GM23338 (cell line): Measurements from ENCODE around the gene EPAS1. TPM values are rescaled to one million over a fixed set of nuclear protein-coding genes. Genes with fewer than 3 reads are reported as not detected.

Experiments used
- ATAC-seq: fragments of 200-7000 bp; cut with Tn5 transposase; 3 replicates; pipeline ENCODE4 v1.9.1; 2020
- DNase-seq: peaks from one replicate; pipeline ENCODE4 v3.0.0-alpha.2; 2015; ENCODE audit warnings: low spot score
- H2AFZ ChIP-seq: fragments of 200-600 bp; sonication (generic); 2 replicates; pipeline ENCODE4 v1.8.0; 2016; ENCODE audit warnings: antibody characterized with exemption, mild to moderate bottlenecking, moderate library complexity
- H3F3A ChIP-seq: fragments of 200-600 bp; sonication (generic); replicated peaks from 2 replicates; pipeline ENCODE4 v1.8.0; 2017; ENCODE audit warnings: antibody characterized with exemption, mixed run types, low read depth
- H3K27ac ChIP-seq: fragments of 200-600 bp; sonication (generic); 2 replicates; pipeline ENCODE4 v1.6.1; 2016; ENCODE audit warnings: low read depth
- H3K27me3 ChIP-seq: fragments of 200-600 bp; sonication (generic); 2 replicates; pipeline ENCODE4 v1.8.0; 2016; ENCODE audit warnings: mild to moderate bottlenecking, mixed run types, moderate library complexity; ENCODE audit not compliant: insufficient read depth
- H3K36me3 ChIP-seq: fragments of 200-600 bp; sonication (generic); 2 replicates; pipeline ENCODE4 v1.8.0; 2016; ENCODE audit warnings: mild to moderate bottlenecking; ENCODE audit not compliant: insufficient read depth
- H3K4me1 ChIP-seq: fragments of 200-600 bp; sonication (generic); 2 replicates; pipeline ENCODE4 v1.8.0; 2016; ENCODE audit warnings: mild to moderate bottlenecking, moderate library complexity; ENCODE audit not compliant: insufficient read depth
- H3K4me2 ChIP-seq: fragments of 200-600 bp; sonication (generic); 2 replicates; pipeline ENCODE4 v1.7.1; 2017; ENCODE audit warnings: mixed run types
- H3K4me3 ChIP-seq: fragments of 200-600 bp; sonication (generic); 2 replicates; pipeline ENCODE4 v1.6.1; 2016; ENCODE audit warnings: mixed run types
- H3K79me2 ChIP-seq: fragments of 200-600 bp; sonication (generic); replicated peaks from 2 replicates; pipeline ENCODE4 v1.8.0; 2017; ENCODE audit warnings: mild to moderate bottlenecking; ENCODE audit not compliant: insufficient read depth
- H3K9me2 ChIP-seq: fragments of 200-600 bp; sonication (generic); 2 replicates; pipeline ENCODE4 v1.8.0; 2017; ENCODE audit not compliant: insufficient read depth
- H4K20me1 ChIP-seq: fragments of 200-600 bp; sonication (generic); replicated peaks from 2 replicates; pipeline ENCODE4 v1.8.0; 2017; ENCODE audit warnings: mild to moderate bottlenecking; ENCODE audit not compliant: insufficient read depth
- H3K27ac Mint-ChIP-seq: 2 replicates; pipeline ENCODE4 v1.8.0; 2020; ENCODE audit warnings: inconsistent platforms, mild to moderate bottlenecking, moderate library complexity, mixed read lengths
- H3K27me3 Mint-ChIP-seq: 3 replicates; pipeline ENCODE4 v1.8.0; 2022; ENCODE audit warnings: low read depth, mild to moderate bottlenecking, moderate library complexity, mixed read lengths, inconsistent platforms; ENCODE audit not compliant: insufficient read depth, poor library complexity
- H3K36me3 Mint-ChIP-seq: 3 replicates; pipeline ENCODE4 v1.8.0; 2021; ENCODE audit warnings: low read depth, mild to moderate bottlenecking, inconsistent platforms, moderate library complexity, mixed read lengths
- H3K4me1 Mint-ChIP-seq: 3 replicates; pipeline ENCODE4 v1.8.0; 2020; ENCODE audit warnings: mild to moderate bottlenecking, inconsistent platforms, mixed read lengths
- H3K4me3 Mint-ChIP-seq: 3 replicates; pipeline ENCODE4 v1.8.0; 2021; ENCODE audit warnings: moderate library complexity, mild to moderate bottlenecking, inconsistent platforms, mixed read lengths
- H3K9me3 Mint-ChIP-seq: 3 replicates; pipeline ENCODE4 v1.8.0; 2020; ENCODE audit warnings: moderate library complexity, mild to moderate bottlenecking, inconsistent platforms, mixed read lengths
- CREB1 ChIP-seq: fragments of 250-450 bp; sonication (Bioruptor Pico); IDR thresholded peaks from 2 replicates; pipeline ENCODE4 v1.5.0; 2020; ENCODE audit warnings: low read depth, mild to moderate bottlenecking, moderate library complexity
- JUNB ChIP-seq: IDR thresholded peaks from one replicate; pipeline ENCODE4 v1.6.1; 2016; ENCODE audit warnings: antibody characterized with exemption; ENCODE audit not compliant: unreplicated experiment
- polyA plus RNA-seq: library from polyadenylated mRNA; unstranded; fragments of >200 nt; fragmentation: Nextera tagmentation; extraction: Ambion mirVana; gene quantifications from 2 replicates; pipeline ENCODE4 v1.2.1, GENCODE V29; 2016
- total RNA-seq: library from RNA; depleted of rRNA; stranded (reverse); fragments of >200 nt; shearing (Covaris generic); gene quantifications from 2 replicates; pipeline ENCODE4 v1.2.3, GENCODE V29; 2014
- TF ChIP-seq, protein P1 (sequence below): fragments of 250-450 bp; sonication (Bioruptor Pico); IDR thresholded peaks from 2 replicates; pipeline ENCODE4 v1.5.0; 2020; ENCODE audit warnings: mild to moderate bottlenecking, moderate library complexity
- TF ChIP-seq, protein P2 (sequence below), 2 experiments: fragments of 200-600 bp in 1 of 2; sonication (generic) in 1 of 2; conservative IDR thresholded peaks; 2 replicates each; pipeline versions ENCODE4 v1.5.1 to v1.6.1; 2016 to 2017; ENCODE audit warnings: antibody characterized with exemption in 2 of 2, low read depth in 2 of 2, mild to moderate bottlenecking in 2 of 2, moderate library complexity in 1 of 2

EPAS1 gene
- total and polyA plus RNA-seq, 2 experiments from 2014 or later: 0.68 to 5.4 TPM

DNA sequence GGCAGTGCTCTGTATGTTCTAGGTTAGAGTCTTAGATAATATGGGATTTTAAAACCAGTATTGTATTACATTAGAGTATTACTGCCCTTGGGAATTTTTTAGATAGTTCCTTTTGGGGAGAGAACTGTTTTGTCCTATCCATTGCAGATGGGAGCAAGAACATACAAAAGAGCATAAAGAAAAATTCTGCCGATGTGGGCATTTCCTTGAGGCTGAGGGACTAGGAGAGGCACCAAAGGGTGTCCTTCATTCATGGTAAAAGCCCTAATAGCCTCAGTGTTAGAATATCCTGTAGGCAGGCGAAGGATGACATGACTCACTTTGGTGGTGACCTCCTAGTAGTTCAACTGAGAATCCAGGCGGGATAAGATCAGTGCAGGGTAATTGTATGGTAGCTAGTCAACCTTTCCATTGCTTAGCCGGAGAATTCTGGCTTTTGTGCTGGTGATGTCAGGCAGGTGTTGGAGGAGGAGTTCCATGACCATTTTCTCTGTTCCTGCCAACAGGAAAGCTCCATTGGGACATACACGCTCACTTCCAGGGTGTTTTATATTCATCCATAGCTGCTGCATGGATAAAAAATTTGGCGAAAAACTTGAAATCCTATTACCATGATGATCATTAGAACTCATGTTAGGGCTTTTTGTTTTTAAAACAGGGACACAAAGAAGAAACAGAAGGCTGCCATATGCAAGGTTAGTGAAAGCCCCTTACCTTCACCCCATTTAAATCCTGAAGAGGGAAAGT is 28.1 kb downstream of the EPAS1 start (continued):
- TF ChIP-seq, protein P1, sequence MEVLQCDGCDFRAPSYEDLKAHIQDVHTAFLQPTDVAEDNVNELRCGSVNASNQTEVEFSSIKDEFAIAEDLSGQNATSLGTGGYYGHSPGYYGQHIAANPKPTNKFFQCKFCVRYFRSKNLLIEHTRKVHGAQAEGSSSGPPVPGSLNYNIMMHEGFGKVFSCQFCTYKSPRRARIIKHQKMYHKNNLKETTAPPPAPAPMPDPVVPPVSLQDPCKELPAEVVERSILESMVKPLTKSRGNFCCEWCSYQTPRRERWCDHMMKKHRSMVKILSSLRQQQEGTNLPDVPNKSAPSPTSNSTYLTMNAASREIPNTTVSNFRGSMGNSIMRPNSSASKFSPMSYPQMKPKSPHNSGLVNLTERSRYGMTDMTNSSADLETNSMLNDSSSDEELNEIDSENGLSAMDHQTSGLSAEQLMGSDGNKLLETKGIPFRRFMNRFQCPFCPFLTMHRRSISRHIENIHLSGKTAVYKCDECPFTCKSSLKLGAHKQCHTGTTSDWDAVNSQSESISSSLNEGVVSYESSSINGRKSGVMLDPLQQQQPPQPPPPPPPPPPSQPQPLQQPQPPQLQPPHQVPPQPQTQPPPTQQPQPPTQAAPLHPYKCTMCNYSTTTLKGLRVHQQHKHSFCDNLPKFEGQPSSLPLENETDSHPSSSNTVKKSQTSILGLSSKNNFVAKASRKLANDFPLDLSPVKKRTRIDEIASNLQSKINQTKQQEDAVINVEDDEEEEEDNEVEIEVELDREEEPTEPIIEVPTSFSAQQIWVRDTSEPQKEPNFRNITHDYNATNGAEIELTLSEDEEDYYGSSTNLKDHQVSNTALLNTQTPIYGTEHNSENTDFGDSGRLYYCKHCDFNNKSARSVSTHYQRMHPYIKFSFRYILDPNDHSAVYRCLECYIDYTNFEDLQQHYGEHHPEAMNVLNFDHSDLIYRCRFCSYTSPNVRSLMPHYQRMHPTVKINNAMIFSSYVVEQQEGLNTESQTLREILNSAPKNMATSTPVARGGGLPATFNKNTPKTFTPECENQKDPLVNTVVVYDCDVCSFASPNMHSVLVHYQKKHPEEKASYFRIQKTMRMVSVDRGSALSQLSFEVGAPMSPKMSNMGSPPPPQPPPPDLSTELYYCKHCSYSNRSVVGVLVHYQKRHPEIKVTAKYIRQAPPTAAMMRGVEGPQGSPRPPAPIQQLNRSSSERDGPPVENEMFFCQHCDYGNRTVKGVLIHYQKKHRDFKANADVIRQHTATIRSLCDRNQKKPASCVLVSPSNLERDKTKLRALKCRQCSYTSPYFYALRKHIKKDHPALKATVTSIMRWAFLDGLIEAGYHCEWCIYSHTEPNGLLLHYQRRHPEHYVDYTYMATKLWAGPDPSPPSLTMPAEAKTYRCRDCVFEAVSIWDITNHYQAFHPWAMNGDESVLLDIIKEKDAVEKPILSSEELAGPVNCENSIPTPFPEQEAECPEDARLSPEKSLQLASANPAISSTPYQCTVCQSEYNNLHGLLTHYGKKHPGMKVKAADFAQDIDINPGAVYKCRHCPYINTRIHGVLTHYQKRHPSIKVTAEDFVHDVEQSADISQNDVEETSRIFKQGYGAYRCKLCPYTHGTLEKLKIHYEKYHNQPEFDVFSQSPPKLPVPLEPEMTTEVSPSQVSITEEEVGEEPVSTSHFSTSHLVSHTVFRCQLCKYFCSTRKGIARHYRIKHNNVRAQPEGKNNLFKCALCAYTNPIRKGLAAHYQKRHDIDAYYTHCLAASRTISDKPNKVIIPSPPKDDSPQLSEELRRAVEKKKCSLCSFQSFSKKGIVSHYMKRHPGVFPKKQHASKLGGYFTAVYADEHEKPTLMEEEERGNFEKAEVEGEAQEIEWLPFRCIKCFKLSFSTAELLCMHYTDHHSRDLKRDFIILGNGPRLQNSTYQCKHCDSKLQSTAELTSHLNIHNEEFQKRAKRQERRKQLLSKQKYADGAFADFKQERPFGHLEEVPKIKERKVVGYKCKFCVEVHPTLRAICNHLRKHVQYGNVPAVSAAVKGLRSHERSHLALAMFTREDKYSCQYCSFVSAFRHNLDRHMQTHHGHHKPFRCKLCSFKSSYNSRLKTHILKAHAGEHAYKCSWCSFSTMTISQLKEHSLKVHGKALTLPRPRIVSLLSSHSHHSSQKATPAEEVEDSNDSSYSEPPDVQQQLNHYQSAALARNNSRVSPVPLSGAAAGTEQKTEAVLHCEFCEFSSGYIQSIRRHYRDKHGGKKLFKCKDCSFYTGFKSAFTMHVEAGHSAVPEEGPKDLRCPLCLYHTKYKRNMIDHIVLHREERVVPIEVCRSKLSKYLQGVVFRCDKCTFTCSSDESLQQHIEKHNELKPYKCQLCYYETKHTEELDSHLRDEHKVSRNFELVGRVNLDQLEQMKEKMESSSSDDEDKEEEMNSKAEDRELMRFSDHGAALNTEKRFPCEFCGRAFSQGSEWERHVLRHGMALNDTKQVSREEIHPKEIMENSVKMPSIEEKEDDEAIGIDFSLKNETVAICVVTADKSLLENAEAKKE (CRISPR knock-in tag): no peak
- TF ChIP-seq CREB1 (CRISPR knock-in tag) (no peak), JUNB (no peak)
- TF ChIP-seq, protein P2, sequence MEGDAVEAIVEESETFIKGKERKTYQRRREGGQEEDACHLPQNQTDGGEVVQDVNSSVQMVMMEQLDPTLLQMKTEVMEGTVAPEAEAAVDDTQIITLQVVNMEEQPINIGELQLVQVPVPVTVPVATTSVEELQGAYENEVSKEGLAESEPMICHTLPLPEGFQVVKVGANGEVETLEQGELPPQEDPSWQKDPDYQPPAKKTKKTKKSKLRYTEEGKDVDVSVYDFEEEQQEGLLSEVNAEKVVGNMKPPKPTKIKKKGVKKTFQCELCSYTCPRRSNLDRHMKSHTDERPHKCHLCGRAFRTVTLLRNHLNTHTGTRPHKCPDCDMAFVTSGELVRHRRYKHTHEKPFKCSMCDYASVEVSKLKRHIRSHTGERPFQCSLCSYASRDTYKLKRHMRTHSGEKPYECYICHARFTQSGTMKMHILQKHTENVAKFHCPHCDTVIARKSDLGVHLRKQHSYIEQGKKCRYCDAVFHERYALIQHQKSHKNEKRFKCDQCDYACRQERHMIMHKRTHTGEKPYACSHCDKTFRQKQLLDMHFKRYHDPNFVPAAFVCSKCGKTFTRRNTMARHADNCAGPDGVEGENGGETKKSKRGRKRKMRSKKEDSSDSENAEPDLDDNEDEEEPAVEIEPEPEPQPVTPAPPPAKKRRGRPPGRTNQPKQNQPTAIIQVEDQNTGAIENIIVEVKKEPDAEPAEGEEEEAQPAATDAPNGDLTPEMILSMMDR (conservative IDR thresholded peaks at IDR 0.05; ENCODE audit: low read depth in 2 of 2): no peak

DNA sequence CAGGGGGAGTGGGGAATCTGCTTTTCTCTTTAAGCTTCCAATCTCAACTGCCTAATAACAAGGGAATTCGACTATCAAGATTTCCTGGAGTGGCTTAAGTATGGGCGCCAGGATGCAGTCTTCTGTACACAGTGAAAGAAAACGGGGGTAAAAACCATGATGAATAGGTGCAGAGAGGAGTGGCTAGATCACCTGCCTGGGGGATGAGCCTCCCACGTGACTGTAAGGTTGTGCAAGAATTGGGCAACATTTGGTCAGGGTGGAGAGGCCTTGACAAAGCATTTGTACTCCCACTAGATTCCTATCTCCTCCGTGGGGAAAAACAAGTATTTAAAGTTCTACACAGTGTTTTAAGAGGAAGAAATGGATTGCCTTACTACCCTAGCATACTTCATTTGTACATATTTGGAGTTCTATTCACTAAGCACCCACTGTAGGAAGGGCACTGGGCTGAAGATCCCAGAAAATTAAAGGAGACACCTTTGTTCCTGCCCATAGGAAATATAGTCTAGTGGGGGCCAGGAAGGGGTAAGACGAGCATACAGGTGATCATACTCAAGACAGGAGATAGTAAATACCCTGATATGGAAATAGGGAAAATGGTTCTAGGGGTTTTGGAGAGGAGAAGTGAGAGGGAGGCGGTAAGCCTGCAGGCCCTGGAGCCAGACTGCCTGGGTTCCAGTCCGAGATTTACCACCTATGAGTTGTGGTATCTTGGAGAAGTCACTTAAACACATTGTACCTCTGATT is 29.2 kb downstream of the EPAS1 start:
- Mint-ChIP-seq H3K27me3 (no peaks in the 10 kb centered on the region), H3K9me3 (no peaks in the 10 kb centered on the region), H3K27ac (no peak overlapping the region), H3K36me3 (no peaks in the 10 kb centered on the region), H3K4me1 (peaks cover 8% of the 10 kb centered on the region; the same call in 2 of the 3 replicates), H3K4me3 (no peak overlapping the region)
- Histone ChIP-seq H3K36me3 (no peaks in the 10 kb centered on the region), H4K20me1 (no peaks in the 10 kb centered on the region), H3F3A (no peaks in the 10 kb centered on the region), H3K4me1 (peaks cover 9% of the 10 kb centered on the region), H3K27ac (no peak overlapping the region), H3K4me3 (no peak overlapping the region), H2AFZ (no peak overlapping the region), H3K27me3 (no peaks in the 10 kb centered on the region), H3K4me2 (no peak overlapping the region), H3K9me2 (0 out of 2 replicates have a peak, but pooled peaks cover 9% of the 10 kb centered on the region), H3K79me2 (no peaks in the 10 kb centered on the region)
- ATAC-seq: no peak
- no peak for DNase-seq
- TF ChIP-seq, protein P1 (CRISPR knock-in tag): no peak
